Epithelial cell of proximal tubule (primary cell): ENCODE results near the gene TMEM131. TPM values are rescaled to one million over a fixed set of nuclear protein-coding genes. Genes with fewer than 3 reads are reported as not detected.

Experiments
- DNase-seq: peaks from one replicate; pipeline ENCODE4 v3.0.0-alpha.2; 2011; ENCODE audit warnings: low read depth
- H3K4me3 ChIP-seq: 2 replicates; pipeline ENCODE4 v1.5.1; 2011; ENCODE audit warnings: low read depth, mild to moderate bottlenecking, low read length
- CTCF ChIP-seq: conservative IDR thresholded peaks from 2 replicates; pipeline ENCODE4 v1.5.1; 2012; ENCODE audit warnings: low read depth, mild to moderate bottlenecking, low read length
- total RNA-seq: library from RNA; depleted of rRNA; stranded (reverse); fragments of >200 nt; gene quantifications from 2 replicates; pipeline ENCODE4 v1.2.3, GENCODE V29; 2015

TMEM131 gene
- total RNA-seq, 1 donor from 2014 or later, result 16.0 TPM

- DNase-seq, result no peak
- no peak overlapping the region for H3K4me3 ChIP-seq
- no peak for TF ChIP-seq CTCF
Measured at GRCh38 chr2:97967931-97968627, 27.7 kb downstream of the TMEM131 start.

- no peak overlapping the region for H3K4me3 ChIP-seq
- DNase-seq, result no peak
- no peak for TF ChIP-seq CTCF
Measured at GRCh38 chr2:97967216-97967592, 28.5 kb downstream of the TMEM131 start.

DNA sequence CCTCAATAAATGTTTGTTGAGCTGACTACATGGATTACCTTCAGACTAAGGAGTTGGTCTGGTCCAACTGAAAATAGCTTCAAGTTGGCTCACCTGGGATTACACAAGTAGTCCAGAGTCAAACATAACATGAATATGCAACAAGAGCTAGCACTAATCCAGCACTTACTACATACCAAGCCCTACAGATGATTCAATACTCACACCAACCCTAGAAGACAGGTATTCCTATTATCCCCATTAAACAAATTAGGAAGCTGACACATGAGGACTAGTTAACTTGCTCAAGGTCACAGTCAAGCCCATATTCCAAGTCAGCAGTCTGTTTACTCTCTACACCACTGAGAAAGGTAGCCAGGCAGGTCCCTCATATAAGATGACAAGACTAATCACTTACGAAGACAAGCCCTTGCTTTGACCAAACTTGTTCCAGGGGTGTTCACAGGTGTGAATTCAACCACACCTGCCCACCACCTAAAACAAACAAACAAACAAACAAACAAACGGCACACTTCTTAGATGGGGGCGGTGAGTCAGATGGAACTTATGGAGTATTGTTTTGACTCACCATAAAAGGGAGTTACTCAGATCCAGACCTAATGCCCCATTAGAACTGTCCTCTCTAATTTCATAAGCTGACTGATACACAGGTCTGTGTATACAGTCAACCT, 29.1 kb downstream of the TMEM131 start:
- TF ChIP-seq CTCF, result no peak
- no peak overlapping the region for H3K4me3 ChIP-seq
- DNase-seq, result no peak

DNA sequence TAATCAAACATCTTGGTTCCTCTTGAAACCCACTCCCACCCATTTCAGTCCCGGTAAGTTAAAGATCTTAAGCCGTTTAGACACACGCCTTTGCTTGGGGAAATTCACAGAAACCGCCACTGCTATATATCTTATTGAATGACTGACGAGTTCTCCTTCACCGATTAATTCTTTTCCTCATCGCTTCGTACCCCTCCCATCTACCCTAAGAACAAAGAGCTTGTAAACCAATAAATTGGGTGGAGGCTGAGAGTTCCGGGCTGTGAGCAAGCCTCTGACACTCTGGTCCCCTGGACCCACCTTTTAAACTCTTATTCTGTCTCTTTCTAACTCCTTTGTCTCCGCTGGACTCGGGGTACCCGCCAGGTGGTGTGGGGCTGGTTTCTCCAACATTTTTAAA, 30.6 kb downstream of the TMEM131 start:
- TF ChIP-seq CTCF, result no peak
- DNase-seq, result no peak
- H3K4me3 ChIP-seq, result no peak overlapping the region

DNA sequence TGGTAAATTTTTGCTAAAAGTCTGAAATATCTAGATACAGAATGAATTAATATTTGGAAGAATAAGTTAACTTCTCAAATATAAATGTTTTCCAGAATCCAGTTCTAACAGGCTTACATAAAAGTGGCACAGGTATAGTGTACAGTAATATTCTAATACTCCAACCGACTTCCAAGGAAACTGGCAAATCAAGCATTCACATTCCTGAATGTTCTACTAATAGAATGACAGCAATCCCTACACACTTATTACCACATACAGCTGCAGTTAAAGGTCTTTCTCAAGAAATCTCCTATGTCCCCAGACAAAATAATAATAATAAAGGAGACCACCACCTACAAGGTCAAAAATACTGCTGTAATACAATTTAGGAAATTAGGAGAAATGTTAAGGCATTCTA, 31.9 kb downstream of the TMEM131 start:
- no peak for DNase-seq
- no peak for TF ChIP-seq CTCF
- no peak overlapping the region for H3K4me3 ChIP-seq

- no peak for TF ChIP-seq CTCF
- no peak for DNase-seq
- no peak overlapping the region for H3K4me3 ChIP-seq
Measured at GRCh38 chr2:97963079-97963406, 32.7 kb downstream of the TMEM131 start.

- no peak for DNase-seq
- no peak for TF ChIP-seq CTCF
- no peak overlapping the region for H3K4me3 ChIP-seq
Measured at GRCh38 chr2:97961534-97961933, 34.2 kb downstream of the TMEM131 start.
